Natural killer cell treated with Interleukin-12 subunit alpha and Interleukin-12 subunit beta and Interleukin-15 and Interleukin-18, amount 100 ng/mL, for 72 hours (primary cell): ENCODE data around the gene MMP2. TPM values are rescaled to one million over a fixed set of nuclear protein-coding genes. Genes with fewer than 3 reads are reported as not detected.

Experiments
- ATAC-seq, 2 donors: fragments of 150-1000 bp; cut with Tn5 transposase in 1 of 2; sonication (Bioruptor Pico), chemical (Tn5 transposase) in 1 of 2; 2 replicates each; pipeline ENCODE4 v1.10.0; 2021
- DNase-seq: peaks from one replicate; pipeline ENCODE4 v3.0.0; 2022; ENCODE audit warnings: low spot score
- H3K27ac Mint-ChIP-seq, 2 donors: 1 replicate in 1 of 2; 2 replicates in 1 of 2; pipeline ENCODE4 v1.8.0; 2022; ENCODE audit warnings: mixed read lengths in 2 of 2, mild to moderate bottlenecking in 1 of 2, moderate library complexity in 1 of 2
- H3K27me3 Mint-ChIP-seq, 2 donors: 1 replicate in 1 of 2; 2 replicates in 1 of 2; pipeline ENCODE4 v1.8.0; 2022; ENCODE audit warnings: mixed read lengths in 2 of 2
- H3K36me3 Mint-ChIP-seq: one replicate; pipeline ENCODE4 v1.8.0; 2022; ENCODE audit warnings: mixed read lengths
- H3K4me1 Mint-ChIP-seq, 2 donors: 1 replicate in 1 of 2; 2 replicates in 1 of 2; pipeline ENCODE4 v1.8.0; 2022; ENCODE audit warnings: low read depth in 2 of 2, mixed read lengths in 2 of 2, mild to moderate bottlenecking in 1 of 2
- H3K4me3 Mint-ChIP-seq: one replicate; pipeline ENCODE4 v1.8.0; 2022; ENCODE audit warnings: mixed read lengths
- H3K9me3 Mint-ChIP-seq: 2 replicates; pipeline ENCODE4 v1.8.0; 2022; ENCODE audit warnings: mixed read lengths
- total RNA-seq, 2 donors: library from RNA; stranded (reverse); gene quantifications; one replicate each; pipeline ENCODE4 v1.2.3, GENCODE V29; 2022

The MMP2 gene
- total RNA-seq, 2 donors from 2014 or later = not detected

- no peaks in the 10 kb centered on the region for H3K9me3 Mint-ChIP-seq
- H3K36me3 Mint-ChIP-seq = no peaks in the 10 kb centered on the region
- no peak overlapping the region for H3K4me3 Mint-ChIP-seq
- H3K27ac Mint-ChIP-seq = no peak overlapping the region
- ATAC-seq (no peak), DNase-seq (no peak)
- no peaks in the 10 kb centered on the region for H3K4me1 Mint-ChIP-seq
- peaks cover 0 to under 1% of the 10 kb centered on the region in 2 donors for H3K27me3 Mint-ChIP-seq
These were observed 51.4 kb downstream of the MMP2 start for GRCh38 chr16:55530316-55530856.

- Mint-ChIP-seq H3K36me3 (no peaks in the 10 kb centered on the region), H3K4me1 (no peaks in the 10 kb centered on the region), H3K4me3 (no peak overlapping the region), H3K27me3 (no peaks in the 10 kb centered on the region), H3K27ac (no peak overlapping the region), H3K9me3 (no peaks in the 10 kb centered on the region)
- no peak for DNase-seq
- no peak for ATAC-seq
These were observed 53.2 kb downstream of the MMP2 start for GRCh38 chr16:55532227-55532626.

GRCh38 chr16:55534756-55535155 lies 55.8 kb downstream of the MMP2 start:
- Mint-ChIP-seq H3K27ac (no peak overlapping the region), H3K36me3 (no peaks in the 10 kb centered on the region), H3K4me1 (no peaks in the 10 kb centered on the region), H3K27me3 (no peaks in the 10 kb centered on the region), H3K4me3 (no peak overlapping the region), H3K9me3 (no peaks in the 10 kb centered on the region)
- no peak for DNase-seq
- no peak for ATAC-seq

GRCh38 chr16:55539049-55539448 lies 60.1 kb downstream of the MMP2 start:
- Mint-ChIP-seq H3K4me3 (no peak overlapping the region), H3K27ac (no peak overlapping the region), H3K27me3 (no peaks in the 10 kb centered on the region), H3K4me1 (no peaks in the 10 kb centered on the region), H3K9me3 (no peaks in the 10 kb centered on the region), H3K36me3 (no peaks in the 10 kb centered on the region)
- DNase-seq (no peak), ATAC-seq (no peak)

GRCh38 chr16:55539488-55539887 lies 60.5 kb downstream of the MMP2 start:
- no peaks in the 10 kb centered on the region for H3K9me3 Mint-ChIP-seq
- H3K27ac Mint-ChIP-seq = no peak overlapping the region
- no peaks in the 10 kb centered on the region for H3K4me1 Mint-ChIP-seq
- H3K4me3 Mint-ChIP-seq = no peak overlapping the region
- no peaks in the 10 kb centered on the region for H3K36me3 Mint-ChIP-seq
- DNase-seq (no peak), ATAC-seq (no peak)
- H3K27me3 Mint-ChIP-seq = no peaks in the 10 kb centered on the region

GRCh38 chr16:55540221-55540620 lies 61.2 kb downstream of the MMP2 start:
- Mint-ChIP-seq H3K4me1 (no peaks in the 10 kb centered on the region), H3K27ac (no peak overlapping the region), H3K27me3 (peaks cover 0 to 7% of the 10 kb centered on the region in 2 donors), H3K36me3 (no peaks in the 10 kb centered on the region), H3K9me3 (no peaks in the 10 kb centered on the region), H3K4me3 (no peak overlapping the region)
- no peak for DNase-seq
- ATAC-seq = no peak

GRCh38 chr16:55542459-55543082 lies 63.6 kb downstream of the MMP2 start:
- Mint-ChIP-seq H3K36me3 (no peaks in the 10 kb centered on the region), H3K9me3 (no peaks in the 10 kb centered on the region), H3K4me3 (no peak overlapping the region), H3K4me1 (no peaks in the 10 kb centered on the region), H3K27me3 (peaks cover 0 to 8% of the 10 kb centered on the region in 2 donors), H3K27ac (no peak overlapping the region)
- no peak for ATAC-seq
- DNase-seq = no peak

- no peak overlapping the region for H3K27ac Mint-ChIP-seq
- ATAC-seq = no peak
- H3K9me3 Mint-ChIP-seq = no peaks in the 10 kb centered on the region
- no peaks in the 10 kb centered on the region for H3K36me3 Mint-ChIP-seq
- DNase-seq = no peak
- no peak overlapping the region for H3K4me3 Mint-ChIP-seq
- H3K27me3 Mint-ChIP-seq = peaks cover 0 to 8% of the 10 kb centered on the region in 2 donors
- H3K4me1 Mint-ChIP-seq = no peaks in the 10 kb centered on the region
These were observed 64.5 kb downstream of the MMP2 start for GRCh38 chr16:55543472-55543871.

GRCh38 chr16:55552621-55553020 lies 73.6 kb downstream of the MMP2 start:
- peaks cover 5% of the 10 kb centered on the region for H3K9me3 Mint-ChIP-seq

GRCh38 chr16:55555436-55555835 lies 76.4 kb downstream of the MMP2 start:
- no peaks in the 10 kb centered on the region for H3K4me1 Mint-ChIP-seq
- peaks cover 5% of the 10 kb centered on the region for H3K9me3 Mint-ChIP-seq
- no peak for ATAC-seq
- peaks cover 4 to 24% of the 10 kb centered on the region in 2 donors for H3K27me3 Mint-ChIP-seq
- no peaks in the 10 kb centered on the region for H3K36me3 Mint-ChIP-seq
- H3K4me3 Mint-ChIP-seq = no peak overlapping the region
- DNase-seq = no peak
- no peak overlapping the region for H3K27ac Mint-ChIP-seq

More at GRCh38 chr16:55552621-55553020, 73.6 kb downstream of the MMP2 start:
- DNase-seq (no peak), ATAC-seq (no peak)
- peaks cover 4 to 15% of the 10 kb centered on the region in 2 donors for H3K27me3 Mint-ChIP-seq
- no peaks in the 10 kb centered on the region for H3K4me1 Mint-ChIP-seq
- no peaks in the 10 kb centered on the region for H3K36me3 Mint-ChIP-seq
- H3K27ac Mint-ChIP-seq = no peak overlapping the region
- no peak overlapping the region for H3K4me3 Mint-ChIP-seq

Other genes starting within 250 kb of the MMP2 start
- not detected for gene IRX6, start 155.0 kb upstream of the MMP2 start, total RNA-seq
- gene LPCAT2, start 29.9 kb downstream of the MMP2 start, total RNA-seq = 1 to 10 TPM in 1 of 2 donors, under 1 TPM in 1; 0.31 to 2.9 TPM
- gene CAPNS2, start 87.5 kb downstream of the MMP2 start, total RNA-seq = not detected
- not detected for gene SLC6A2, start 176.8 kb downstream of the MMP2 start, total RNA-seq